HuH-7 (cell line): Measurements from ENCODE around the gene SMC1B.
A peak's percentile ranks its signal among the peaks of the same experiment; 100 is the strongest.
"Not testable (repeated sequence)": the region's sequence is repeated elsewhere in the genome, so short reads cannot be mapped to it uniquely, and the experiment has no call there.

Experiments
- DNase-seq: peaks from one replicate; pipeline ENCODE4 v3.0.0; 2011; ENCODE audit warnings: low spot score

The SMC1B gene

DNA sequence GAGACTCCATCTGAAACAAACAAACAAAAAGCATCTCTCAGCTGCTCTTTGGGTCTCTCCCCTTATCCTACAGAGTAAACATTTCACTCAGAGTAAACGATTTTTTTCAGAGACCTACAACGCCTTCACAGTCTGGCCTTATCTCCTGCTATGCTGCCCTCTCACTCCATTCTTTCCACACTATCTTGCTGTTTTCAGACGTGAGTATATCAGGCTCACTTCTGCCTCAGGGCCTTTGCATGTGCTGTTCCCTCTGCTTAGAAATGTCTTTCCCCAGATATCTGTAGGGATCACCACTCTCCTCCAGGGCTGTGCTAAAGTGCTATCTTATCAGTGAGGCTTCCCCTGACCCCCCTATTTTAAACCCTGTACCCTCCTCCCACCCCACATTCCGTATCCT lies 6.6 kb upstream of the SMC1B start:
- DNase-seq, result peak; percentile 41

DNA sequence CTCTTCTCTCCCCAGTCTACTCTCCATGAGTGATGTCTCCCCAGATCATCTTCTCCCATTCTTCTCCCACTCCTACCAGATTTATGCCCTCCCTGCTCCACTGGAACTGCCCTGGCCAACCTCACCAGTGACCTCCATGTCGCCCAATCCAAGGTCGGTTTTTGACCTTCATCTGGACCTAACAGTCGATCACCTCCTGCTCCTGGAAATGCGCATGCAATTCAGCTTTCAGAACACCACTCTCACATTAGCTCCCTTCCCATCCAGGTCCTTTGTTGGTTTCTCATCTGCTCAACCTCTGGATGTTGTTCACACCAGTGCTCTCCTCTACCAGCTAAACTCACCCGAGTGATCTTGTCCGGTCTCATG lies 5.4 kb upstream of the SMC1B start:
- DNase-seq, result no peak

DNA sequence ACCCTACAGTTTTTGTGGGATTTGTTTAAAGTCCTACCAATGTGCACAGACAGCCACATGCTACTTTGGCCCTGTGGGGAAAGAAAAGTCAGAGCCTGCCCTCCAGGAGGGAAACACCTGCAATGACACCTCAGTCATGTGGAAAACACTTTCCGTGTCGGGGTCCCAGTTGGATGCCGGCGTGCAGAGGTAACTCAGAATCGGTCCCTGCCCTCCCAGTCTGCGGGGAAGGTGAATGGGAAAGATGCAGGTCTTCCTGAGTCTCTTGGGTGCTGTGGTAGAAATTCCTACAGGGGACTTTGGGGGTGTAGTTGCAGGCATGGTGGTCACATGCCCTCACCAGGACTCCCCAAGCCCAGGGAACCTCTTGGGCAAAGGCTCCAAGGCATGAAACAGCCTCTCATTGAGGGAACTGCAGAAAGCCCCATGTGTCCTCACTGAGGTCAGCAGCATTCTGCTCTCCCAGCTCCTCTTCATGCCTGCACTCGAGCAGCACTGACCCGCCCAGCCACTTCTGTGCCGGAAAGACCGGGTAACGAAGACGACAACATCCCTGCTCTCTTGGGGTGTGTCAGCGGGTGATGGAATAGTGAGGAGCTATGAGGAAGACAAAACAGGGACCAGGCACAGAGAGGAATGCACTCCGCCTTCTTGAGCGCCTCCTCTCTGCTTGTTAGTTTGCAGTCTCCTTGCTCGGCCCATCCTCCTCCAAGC lies 4.8 kb upstream of the SMC1B start:
- no peak for DNase-seq

DNA sequence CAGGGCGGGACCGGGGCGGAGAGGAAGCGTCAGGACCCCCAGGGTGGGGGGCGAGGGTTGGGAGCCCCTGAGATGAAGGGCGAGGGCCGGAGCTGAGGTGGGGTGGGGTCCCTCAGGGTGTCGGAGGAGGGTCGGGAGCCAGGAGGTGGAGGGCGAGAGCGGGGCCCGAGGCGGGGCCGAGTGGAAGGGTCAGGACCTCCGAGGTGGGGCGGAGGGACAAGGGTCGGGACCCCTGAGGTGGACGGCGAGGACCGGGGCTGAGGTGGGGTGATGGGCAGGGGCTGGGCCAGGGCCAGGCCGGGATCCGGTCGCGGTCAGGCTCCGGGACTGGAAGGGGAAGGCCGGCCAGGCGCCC lies 409 bp downstream of the SMC1B start:
- DNase-seq, result no peak

DNA sequence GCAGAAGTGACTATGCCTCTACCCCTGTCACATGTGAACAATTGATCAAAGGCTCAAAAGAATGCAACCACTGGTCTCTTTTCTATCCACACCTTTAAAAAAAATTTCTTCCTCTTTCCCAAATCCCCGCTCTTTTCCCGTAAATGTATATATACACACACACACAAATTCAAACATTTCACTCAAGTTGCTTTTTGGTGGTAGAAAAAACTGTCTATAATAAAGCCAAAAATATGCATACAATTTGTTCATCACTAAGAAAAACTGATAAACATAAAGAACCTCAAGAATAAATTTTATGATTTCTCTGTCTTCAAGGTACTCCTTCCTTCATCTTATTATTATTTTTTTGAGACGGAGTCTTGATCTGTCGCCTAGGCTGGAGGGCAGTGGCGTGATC lies 5.6 kb downstream of the SMC1B start:
- DNase-seq, result no peak

DNA sequence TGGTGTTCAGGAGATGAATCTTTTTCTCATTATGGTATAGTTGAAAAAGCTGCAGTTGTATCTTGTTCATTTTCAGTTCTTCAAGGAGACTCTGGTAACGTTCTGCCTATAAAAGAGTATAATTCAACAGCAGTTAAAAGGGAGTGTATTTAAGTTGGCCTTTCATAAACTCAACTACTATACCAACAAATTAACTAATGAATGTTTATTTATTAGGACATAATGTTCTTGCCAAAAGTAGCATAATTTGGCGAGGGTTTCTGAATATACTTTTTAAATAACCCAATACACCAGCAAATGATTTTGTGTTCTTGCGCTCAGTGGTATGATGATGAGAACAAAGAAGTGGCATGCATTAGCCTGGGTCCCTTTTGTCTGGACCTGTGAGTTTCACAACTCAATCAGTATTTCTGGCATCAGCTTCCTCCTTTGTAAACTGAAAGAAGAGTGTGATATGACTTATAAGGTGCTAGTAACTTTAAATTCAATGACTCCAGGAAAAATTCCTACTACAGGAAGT lies 10.9 kb downstream of the SMC1B start:
- DNase-seq, result no peak

DNA sequence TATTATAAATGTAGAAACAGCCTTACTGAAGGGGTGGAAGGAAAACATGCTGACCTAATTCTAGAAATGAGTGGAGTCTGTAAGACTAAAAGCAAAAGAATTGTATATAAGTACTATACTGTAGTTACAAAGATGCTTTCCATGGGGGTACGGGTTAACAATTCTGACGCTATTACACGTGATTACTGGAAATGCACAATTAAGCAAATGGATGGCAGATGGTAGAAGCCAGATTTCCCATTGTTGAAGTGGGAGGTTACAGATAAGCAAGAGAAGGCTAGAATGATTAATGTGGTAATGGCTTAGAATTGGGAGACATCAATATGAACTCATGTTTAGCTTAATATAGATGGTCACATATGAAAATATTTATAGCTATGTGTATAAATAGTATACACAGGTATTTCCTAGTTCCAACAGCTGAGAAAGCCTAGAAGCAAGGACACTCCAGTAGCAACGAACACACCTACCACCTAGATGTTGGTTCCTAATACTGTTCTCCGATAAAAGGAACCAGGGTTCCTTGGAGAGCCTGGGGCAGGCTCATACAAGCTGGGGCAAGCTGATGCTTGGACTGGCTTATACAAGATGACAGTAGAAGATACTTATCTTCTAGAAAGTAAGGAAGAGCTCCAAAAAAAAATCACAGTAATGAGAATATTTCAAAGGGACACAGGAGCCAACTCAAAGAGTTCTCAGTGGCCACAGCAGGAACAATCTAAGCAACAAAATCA lies 13.5 kb downstream of the SMC1B start:
- no peak for DNase-seq

DNA sequence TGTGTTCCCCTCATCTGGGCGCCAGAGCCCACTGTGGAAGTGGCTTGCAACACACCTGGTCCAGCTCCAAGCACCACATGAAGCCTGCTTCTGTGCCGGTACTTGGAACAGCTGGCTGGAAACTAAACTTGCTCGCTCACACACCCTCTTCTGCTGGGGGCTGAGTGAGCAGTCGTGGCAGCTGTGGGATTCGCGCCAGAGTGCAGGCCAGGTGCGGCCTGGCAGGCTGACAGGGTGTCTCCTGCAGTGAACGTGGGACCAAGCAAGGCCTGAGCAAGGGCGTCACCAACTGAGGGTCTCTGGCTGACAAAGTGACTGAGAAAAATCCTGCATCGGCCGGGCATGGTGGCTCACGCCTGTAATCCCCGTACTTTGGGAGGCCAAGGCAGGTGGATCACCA lies 15.2 kb downstream of the SMC1B start:
- DNase-seq, result no peak

DNA sequence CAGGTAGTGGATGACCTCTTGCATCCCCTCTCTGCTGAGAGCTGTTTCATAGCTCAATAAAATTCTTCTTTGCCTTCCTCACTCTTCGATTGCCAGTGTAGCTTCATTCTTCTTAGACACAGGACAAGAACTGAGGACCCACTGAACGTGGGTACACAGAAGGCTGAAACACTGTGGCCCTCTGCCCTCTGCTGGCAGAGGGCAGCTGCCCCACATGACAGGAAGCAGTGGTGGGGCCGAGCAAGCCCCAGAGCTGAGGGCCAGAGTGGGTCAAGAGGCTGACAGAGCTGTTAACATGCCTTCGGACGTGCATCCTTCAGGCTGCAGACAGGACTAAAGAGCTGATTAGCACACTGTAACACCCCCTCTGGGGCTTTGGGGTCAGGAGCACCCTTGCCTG lies 15.6 kb downstream of the SMC1B start:
- DNase-seq, result no peak

DNA sequence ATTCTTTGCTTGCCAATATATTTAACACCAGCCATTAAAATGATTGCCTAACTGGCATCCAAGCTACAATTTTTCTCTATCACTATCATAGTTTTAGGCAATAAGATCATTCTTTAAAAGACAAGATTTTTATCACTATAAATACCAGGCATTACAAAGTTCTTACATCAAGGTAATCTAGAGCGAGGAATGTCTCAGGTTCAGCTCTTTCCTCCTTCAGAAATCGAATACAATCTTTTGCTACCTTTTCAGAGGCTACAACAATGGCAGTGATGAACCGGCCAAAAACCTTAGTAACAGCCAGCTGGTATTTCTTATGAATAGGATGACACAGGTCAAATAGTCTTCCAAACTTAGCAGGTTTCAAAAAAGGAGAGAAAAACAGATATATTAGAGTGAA lies 23.9 kb downstream of the SMC1B start:
- no peak for DNase-seq

DNA sequence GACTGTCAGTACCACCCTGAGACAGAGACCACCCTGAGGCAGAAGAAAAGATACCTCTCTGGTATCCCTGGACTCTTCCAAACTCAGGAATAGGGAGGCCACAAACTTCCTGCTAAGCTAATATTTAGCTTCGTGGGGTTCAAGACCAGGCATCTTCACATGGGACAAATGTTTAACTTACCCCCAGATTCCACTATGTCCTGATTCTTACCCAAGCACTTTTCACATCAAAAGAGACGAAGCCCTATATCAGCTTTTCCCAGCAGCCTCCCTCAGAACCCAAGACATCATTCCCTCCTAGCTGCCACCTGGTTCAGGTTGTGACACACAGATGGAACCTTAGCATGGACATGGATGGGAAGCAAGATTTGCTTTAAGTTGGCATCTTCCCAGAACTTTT lies 32.1 kb downstream of the SMC1B start:
- DNase-seq, result no peak

DNA sequence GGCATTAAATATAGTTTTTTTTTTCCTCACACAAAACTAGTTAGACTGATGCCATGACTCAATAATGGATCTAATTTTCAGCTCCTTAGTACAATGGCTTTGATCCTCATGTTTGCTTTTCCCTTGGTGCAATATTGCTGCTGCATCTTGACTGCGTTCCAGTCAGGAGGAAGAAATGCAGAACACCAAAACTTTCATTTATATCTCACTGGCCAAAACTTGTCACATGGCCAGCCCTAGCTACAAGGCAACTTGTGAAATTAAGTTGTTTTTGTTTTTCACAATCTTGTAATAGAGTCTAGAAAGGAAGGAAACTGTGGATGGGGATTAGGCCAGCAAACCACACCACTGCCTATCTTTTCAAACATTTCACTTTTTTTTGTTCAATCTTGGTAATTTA lies 36.7 kb downstream of the SMC1B start:
- no peak for DNase-seq

DNA sequence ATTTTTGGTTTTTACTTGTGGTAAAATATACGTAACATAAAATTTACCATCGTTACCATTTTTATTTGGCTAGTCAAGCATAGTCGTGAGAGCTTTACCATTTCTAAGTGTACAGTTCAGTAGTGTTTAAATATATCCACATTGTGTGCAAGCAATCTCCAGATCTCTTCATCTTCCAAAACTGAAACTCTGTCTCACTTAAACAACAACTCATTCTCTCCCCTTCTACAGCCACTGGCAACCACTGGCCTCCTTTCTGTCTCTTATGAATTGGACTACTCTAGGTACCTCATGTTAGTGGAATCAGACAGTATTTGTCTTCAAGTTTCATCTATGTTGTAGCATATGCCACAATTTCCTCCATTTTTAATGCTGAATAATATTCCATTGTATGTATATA lies 37.4 kb downstream of the SMC1B start:
- no peak for DNase-seq

DNA sequence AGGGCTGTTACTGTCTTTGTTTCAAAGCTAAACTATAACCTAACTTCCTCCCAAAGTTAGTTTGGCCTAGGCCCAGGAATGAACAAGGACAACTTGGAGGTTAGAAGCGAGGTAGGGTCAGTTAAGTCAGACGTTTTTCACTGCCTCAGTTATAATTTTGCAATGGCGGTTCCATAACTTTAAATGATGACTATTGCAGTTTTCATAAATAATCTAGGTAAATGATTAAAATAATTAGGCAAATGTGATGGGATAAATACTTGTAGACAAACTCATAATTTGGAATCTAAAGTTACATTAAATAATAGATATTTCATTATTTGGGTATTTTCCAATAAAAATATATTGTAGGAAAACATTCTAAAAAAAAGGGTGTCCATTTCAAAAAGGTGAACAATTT lies 39.8 kb downstream of the SMC1B start:
- not testable (repeated sequence) for DNase-seq

DNA sequence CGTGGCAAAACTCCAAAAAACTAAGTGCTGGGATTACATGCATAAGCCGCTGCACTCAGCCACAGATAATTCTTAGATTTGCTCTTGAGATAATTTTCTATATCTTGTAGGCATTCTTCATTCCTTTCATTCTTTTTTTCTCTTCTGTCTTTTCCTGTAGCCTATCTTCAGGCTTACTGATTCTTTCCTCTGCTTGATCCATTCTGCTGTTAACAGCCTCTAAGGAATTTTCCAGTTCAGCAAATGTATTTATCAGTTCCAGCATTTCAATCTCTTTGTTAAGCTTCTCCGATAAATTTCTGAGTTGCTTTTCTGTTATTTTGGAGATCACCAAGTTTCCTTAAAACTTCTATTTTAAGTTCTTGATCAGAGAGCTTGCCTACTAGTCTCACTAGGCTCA lies 46.7 kb downstream of the SMC1B start:
- no peak for DNase-seq

DNA sequence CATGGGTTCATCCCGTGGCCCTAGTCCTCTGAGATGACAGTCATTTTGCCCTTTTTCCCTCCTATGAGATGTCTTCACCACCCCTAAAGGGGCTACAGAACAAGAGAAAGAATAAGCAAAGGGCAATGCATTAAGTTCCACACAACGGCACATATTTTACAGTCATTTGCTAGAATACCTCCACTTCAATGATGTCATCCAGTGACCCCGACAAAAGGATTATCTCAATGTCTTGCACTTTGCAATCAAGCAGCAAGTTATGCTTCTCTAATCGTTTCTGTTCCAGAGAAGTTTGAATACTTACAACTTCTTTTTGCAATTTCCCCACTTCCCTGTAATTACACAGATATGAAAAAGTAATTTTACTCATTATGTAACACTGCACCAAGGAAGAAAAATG lies 53.8 kb downstream of the SMC1B start:
- no peak for DNase-seq

DNA sequence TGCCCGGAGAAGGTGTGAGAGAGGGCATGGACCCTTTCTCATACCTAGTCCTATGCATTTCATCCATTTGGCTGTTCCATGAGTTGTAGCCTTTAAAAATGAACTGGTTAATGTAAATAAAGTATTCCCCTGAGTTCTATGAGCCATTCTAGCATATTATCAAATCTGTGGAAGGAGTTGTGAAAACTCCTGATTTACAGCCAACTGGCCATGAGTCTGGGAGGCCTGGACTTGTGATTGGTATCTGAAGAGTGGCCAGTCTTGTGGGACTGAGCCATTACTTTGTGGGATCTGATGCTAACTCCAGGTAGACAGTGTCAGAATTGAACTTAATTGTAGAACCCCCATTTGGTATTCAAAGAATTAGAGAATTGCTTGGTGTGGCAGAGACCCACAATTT lies 55.3 kb downstream of the SMC1B start:
- no peak for DNase-seq

DNA sequence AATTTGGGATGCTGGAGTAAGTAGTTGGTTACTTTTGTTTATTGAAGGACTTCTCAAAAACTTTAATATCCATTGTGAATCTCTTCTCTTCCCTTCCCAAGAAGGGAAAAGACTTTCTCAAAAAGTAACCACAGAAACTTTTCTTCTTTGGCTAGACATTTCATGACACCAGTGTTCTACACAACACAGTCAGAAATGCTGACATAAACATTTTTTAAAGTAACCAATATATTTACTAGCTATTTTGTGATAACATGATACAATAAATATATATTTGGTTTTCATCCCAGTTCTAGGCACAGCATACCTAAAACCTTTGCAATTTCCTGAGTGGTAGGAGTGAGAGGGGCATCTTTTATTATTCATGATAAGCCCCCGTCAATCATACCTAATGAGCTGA lies 55.9 kb downstream of the SMC1B start:
- DNase-seq, result no peak

DNA sequence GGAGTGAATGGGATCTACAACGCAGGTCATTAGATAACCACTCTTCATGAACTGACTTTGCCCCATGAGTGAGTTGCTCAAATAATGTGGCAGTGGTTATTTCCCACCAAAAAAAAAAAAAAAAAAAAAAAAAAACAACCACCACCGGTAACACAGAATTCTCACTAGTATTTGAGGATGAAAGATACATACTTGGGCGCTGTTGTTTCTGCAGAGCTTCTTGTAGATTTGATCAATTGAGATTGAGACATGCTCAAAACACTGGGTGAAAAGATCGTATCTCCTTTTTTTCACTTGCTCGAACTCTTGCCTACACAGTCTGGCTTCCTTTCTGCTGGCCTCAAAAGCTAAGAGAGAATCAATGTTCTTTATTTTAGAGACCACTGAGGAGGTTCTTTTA lies 59.6 kb downstream of the SMC1B start:
- DNase-seq, result no peak

DNA sequence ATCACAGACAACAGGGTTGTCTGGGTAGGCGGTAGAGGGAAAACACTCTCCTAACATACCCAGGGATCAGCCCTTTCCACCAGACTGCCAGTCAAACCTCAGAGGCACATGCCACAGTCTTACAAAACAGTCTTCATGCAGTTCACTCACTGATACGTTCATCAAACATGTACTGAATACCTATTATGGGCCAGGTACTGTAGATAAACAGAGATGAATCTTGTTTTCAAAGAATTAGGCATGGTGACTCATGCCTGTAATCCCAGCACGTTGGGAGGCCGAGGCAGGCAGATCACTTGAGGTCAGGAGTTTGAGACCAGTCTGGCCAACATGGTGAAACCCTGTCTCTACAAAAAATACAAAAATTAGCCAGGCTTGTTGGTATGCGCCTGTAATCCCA lies 60.6 kb downstream of the SMC1B start:
- not testable (repeated sequence) for DNase-seq

DNA sequence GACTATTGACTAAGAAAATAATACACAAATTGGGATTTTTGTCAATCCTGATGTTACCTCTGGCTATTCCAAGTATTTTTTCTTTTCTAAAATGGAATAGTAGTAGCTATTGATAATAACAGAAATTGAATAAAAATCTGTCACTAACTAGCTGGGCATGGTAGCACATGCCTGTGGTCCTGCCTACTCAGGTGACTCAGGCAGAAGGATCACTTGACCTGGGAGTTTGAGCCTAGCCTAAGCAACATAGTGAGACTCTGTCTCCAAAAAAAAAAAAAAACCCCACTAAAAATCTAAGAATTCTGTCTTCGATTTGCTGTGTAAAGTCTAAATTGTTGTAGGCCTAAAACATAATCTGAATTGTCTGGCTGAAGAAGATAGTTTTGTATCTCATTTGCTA lies 61.4 kb downstream of the SMC1B start:
- DNase-seq, result no peak

DNA sequence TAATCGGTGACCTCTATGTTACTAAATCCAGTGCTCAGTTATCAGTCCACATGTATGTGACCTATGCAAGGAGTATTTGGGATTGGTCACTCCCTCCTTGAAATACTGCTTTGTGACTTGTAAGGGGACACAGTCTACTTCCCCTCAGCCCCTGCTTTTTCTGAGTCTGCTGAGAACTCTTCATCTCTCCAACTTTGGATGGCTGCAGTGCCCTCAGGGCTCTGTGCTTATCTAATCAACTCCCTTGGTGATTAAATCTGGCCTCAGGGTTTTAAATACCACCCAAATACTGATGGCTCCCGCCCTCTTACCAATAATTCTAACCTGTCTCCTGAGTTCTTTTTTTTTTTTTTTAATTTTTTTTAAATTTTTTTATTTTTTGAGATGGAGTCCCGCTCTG lies 63.5 kb downstream of the SMC1B start:
- no peak for DNase-seq

DNA sequence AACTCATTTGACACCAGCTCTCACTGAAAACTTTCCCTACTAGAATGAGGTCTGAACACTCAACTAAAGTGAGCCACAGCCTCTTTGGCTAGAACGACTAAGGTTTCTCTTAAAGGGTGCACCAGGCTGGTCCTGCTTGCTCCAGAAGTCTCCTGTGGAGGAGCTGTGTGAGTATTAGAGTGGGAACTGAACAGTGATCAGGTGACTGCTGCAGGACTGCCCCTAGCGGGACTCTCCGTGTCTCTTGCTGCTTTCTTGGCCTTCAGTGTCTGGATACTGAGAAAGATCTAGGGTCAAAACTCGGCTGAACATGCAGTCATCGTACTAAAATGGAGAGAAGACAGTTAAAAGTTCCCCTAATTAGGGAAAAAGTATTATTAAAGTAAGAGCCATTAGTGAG lies 69.1 kb downstream of the SMC1B start:
- DNase-seq, result no peak

DNA sequence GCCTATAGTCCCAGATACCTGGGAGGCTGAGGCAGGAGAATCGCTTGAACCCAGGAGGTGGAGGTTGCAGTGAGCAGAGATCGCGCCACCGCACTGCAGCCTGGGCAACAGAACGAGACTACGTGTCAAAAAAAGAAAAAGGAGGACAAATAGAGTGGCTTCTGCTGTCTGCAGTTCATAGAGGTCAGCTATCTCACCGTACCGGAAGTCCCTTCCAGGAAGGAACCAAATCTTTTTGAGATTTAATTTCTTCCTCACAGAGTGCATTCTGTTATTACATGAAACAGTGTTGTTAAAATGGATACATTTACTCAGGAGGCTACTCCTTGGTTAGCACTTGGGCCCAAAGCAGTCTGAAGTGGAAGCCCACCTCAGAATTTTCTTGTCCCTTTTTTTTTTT lies 70.3 kb downstream of the SMC1B start:
- no peak for DNase-seq
